ENCODE data around the gene LIPT1. TPM values are rescaled to one million over a fixed set of nuclear protein-coding genes. Genes with fewer than 3 reads are reported as not detected.
"Not testable (repeated sequence)": the region's sequence is repeated elsewhere in the genome, so short reads cannot be mapped to it uniquely, and the experiment has no call there.

The LIPT1 gene
- 6.5 TPM for total RNA-seq

- DNase-seq (ENCODE audit: low read depth in 2 of 3, low spot score in 2 of 3) = peak; percentile 80 to 94 (median 94)
Observed at GRCh38 chr2:99154643-99155536, at the start of gene LIPT1, which contains the start of gene TSGA10. Gene LIPT1, plus strand, starts transcription at chr2:99154967. Its CDS starts 6,991 bp downstream, at chr2:99161958. Gene TSGA10, minus strand, starts transcription at chr2:99154942. Its CDS starts 45,503 bp downstream, at chr2:99109439.

GRCh38 chr2:99106913-99107312, 47.9 kb upstream of the LIPT1 start:
- peak in 2 of 3 donors; percentile 19 to 46 for DNase-seq (ENCODE audit: low read depth in 2 of 3, low spot score in 2 of 3)

GRCh38 chr2:99111236-99111635, 43.5 kb upstream of the LIPT1 start:
- DNase-seq (ENCODE audit: low read depth in 2 of 3, low spot score in 2 of 3) = no peak

GRCh38 chr2:99111945-99112344, 42.8 kb upstream of the LIPT1 start:
- no peak for DNase-seq (ENCODE audit: low read depth in 2 of 3, low spot score in 2 of 3)

- no peak for DNase-seq (ENCODE audit: low read depth in 2 of 3, low spot score in 2 of 3)
Observed at GRCh38 chr2:99112617-99113016, 42.1 kb upstream of the LIPT1 start.

GRCh38 chr2:99127981-99128380, 26.8 kb upstream of the LIPT1 start:
- no peak for DNase-seq (ENCODE audit: low read depth in 2 of 3, low spot score in 2 of 3)

GRCh38 chr2:99135044-99135556, 19.7 kb upstream of the LIPT1 start:
- not testable (repeated sequence) for DNase-seq (ENCODE audit: low read depth in 2 of 3, low spot score in 2 of 3)

GRCh38 chr2:99139003-99139402, 15.8 kb upstream of the LIPT1 start:
- DNase-seq (ENCODE audit: low read depth in 2 of 3, low spot score in 2 of 3) = no peak

- no peak for DNase-seq (ENCODE audit: low read depth in 2 of 3, low spot score in 2 of 3)
Observed at GRCh38 chr2:99140056-99140859, 14.5 kb upstream of the LIPT1 start.

GRCh38 chr2:99140860-99141109, 14.0 kb upstream of the LIPT1 start:
- no peak for DNase-seq (ENCODE audit: low read depth in 2 of 3, low spot score in 2 of 3)

- DNase-seq (ENCODE audit: low read depth in 2 of 3, low spot score in 2 of 3) = peak; percentile 93 to 96 (median 94)
Observed at GRCh38 chr2:99141110-99142108, 13.4 kb upstream of the LIPT1 start, which contains the start of gene C2orf15. Gene C2orf15, plus strand, starts transcription at chr2:99141707. Its CDS starts 8,852 bp downstream, at chr2:99150559.

- no peak for DNase-seq (ENCODE audit: low read depth in 2 of 3, low spot score in 2 of 3)
Observed at GRCh38 chr2:99150706-99151105, 4.1 kb upstream of the LIPT1 start.

- no peak for DNase-seq (ENCODE audit: low read depth in 2 of 3, low spot score in 2 of 3)
Observed at GRCh38 chr2:99152199-99152895, 2.4 kb upstream of the LIPT1 start.

- no peak for DNase-seq (ENCODE audit: low read depth in 2 of 3, low spot score in 2 of 3)
Observed at GRCh38 chr2:99153921-99154604, 704 bp upstream of the LIPT1 start.

GRCh38 chr2:99156891-99157290, 2.1 kb downstream of the LIPT1 start:
- DNase-seq (ENCODE audit: low read depth in 2 of 3, low spot score in 2 of 3) = no peak

GRCh38 chr2:99158599-99158998, 3.8 kb downstream of the LIPT1 start:
- DNase-seq (ENCODE audit: low read depth in 2 of 3, low spot score in 2 of 3) = no peak

- no peak for DNase-seq (ENCODE audit: low read depth in 2 of 3, low spot score in 2 of 3)
Observed at GRCh38 chr2:99159594-99159993, 4.8 kb downstream of the LIPT1 start.

- DNase-seq (ENCODE audit: low read depth in 2 of 3, low spot score in 2 of 3) = no peak
Observed at GRCh38 chr2:99166218-99166617, 11.5 kb downstream of the LIPT1 start.

- no peak for DNase-seq (ENCODE audit: low read depth in 2 of 3, low spot score in 2 of 3)
Observed at GRCh38 chr2:99169534-99169933, 14.8 kb downstream of the LIPT1 start.

All from hematopoietic multipotent progenitor cell (in vitro differentiated cells).